HG03139 (cell line): Measurements from ENCODE around the gene KRTAP12-4.
"Not testable (repeated sequence)": the region's sequence is repeated elsewhere in the genome, so short reads cannot be mapped to it uniquely, and the experiment has no call there.

Source experiments
- ATAC-seq: cut with Tn5 transposase; IDR thresholded peaks from one replicate; pipeline ENCODE4 v1.9.1; 2021; ENCODE audit not compliant: unreplicated experiment

The KRTAP12-4 gene, protein sequence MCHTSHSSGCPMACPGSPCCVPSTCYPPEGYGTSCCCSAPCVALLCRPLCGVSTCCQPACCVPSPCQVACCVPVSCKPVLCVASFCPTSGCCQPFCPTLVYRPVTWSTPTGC

DNA sequence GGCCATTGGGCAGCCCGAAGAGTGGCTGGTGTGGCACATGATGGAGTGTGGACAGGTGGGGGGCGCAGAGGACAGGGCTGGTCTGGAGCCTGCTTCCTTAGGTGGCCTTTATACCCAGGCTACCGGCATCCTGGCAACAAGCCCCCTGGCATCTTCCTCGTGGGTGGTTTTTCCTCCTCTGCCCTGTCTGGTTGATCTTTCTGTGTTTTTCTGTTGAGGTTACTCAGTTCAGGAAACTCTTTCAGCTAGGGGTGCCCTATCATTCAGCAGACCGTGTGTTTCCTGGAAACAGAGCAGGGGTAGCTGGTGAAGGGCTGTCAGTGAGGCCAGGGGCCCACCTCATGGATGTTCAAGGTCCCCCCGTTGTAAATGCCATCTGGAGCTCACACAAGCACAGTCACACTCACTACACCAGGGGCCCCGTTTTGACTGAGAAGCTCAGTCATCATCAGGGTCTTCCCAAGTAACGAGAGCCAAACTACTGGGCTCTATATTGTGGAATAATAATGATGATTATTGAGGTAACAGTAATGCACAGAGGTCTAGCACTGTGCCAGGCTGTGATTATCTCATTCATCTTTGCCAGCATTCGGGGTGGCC lies at the start of gene KRTAP12-4:
Gene KRTAP12-4, minus strand, starts transcription at position 84 of the 600 bp plus-strand sequence. Its CDS starts 45 bp downstream, at position 39.
- no peak for ATAC-seq

DNA sequence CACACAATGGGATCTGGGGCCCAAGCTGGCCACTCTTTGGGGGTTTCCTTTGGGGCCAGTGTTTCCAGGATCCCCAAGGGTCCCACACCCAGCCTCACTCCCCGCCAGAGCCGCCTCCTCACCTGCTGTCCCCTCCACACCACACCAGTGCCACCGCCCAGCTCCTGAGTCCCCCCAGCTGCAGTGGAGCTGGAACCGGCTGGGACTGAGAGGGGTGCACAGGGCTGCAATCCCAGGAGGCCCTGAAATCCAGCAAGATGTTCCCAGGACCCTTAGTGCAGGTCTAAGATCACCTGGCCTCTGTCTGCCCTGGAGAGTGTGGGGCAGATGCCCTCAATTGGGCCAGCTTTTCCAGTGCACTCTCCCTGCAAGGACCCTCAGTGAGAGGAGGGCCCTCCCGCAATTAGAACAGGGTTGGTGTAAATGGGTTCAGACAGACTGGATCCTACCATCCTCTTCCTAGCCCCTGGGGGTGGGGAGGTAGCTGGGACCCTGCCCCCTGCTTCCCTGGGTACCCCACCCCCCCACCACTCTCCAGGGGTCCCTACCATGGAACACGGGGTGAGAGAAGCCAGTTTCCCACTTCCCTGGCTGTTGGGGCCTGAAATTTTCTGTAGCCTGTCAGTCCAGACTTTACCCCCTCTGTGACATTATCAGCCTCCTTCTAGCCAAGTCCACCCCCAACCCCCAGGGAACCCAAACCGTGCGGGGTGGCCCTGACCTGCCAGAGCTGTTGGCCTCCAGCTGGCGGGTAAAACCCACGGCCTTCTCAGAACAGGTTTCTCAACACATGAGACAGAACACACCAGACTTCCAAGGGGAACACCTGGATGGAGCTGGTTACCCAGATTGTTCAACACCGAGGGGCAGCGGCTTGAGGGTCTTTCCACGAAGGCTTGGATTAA lies 49.5 kb upstream of the KRTAP12-4 start:
- ATAC-seq = no peak

DNA sequence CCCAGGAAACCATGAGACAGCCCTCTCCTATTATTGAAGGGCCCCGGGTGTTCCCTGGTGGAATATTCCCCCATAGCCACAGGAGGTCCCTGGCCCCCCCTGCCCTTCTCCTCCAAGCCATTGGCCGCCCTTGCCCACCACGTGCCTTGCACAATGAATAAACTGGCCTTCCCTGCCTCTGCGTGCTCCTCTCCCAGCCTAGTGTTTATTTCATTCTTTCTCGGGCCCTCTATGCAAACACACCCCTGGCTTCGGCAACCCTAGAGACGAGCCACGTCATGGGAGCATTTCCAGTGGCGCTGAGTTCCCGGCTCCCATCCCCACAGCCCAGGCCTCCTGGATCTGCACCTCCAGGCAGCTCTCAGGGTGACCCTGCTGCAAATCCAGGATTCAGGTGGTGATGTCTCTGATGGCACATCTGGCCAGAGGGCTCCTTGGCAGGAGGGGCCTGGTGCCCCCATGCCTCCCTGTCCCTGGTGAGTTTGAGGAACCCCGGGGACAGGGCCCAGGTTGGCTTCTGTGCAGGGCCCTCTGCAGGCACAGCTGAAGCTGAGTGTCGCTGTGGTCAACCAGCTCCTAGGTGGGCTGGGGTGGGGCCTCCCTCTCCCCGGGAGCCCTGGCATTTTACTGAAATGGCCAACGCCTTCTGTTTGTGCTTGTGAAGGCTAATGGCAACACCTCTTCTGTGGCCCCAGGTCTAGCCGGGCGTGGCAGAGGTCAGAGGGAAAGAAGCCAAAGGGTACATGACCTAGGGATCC lies 48.7 kb upstream of the KRTAP12-4 start:
- ATAC-seq = no peak

DNA sequence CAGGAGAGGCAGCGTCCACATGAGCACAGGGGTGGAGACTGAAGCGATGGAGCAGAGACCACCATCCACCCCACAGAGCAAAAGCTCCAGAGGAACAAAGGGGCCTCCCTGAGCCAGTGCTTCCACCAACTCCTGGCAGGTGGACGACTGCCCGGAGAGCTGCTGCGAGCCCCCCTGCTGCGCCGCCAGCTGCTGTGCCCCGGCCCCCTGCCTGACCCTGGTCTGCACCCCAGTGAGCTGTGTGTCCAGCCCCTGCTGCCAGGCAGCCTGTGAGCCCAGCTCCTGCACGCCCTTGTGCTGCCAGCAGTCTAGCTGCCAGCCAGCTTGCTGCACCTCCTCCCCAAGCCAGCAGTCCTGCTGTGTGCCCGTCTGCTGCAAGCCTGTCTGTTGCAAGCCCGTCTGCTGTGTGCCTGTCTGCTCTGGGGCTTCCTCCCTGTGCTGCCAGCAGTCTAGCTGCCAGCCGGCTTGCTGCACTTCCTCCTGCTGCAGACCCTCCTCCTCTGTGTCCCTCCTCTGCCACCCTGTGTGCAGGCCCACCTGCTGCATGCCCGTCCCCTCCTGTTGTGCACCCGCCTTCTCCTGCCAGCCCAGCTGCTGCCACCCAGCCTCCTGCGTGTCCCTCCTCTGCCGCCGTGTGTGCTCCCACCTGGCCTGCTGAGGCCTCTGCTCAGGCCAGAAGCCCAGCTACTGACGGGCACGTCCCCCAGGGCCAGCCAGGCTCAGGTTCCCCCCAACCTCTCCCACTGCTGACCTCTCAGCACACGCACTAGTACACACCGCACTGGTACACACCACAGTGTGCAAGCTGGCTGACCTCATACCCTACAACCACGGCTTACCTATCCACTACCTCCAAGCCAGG lies 47.9 kb upstream of the KRTAP12-4 start:
- no peak for ATAC-seq

DNA sequence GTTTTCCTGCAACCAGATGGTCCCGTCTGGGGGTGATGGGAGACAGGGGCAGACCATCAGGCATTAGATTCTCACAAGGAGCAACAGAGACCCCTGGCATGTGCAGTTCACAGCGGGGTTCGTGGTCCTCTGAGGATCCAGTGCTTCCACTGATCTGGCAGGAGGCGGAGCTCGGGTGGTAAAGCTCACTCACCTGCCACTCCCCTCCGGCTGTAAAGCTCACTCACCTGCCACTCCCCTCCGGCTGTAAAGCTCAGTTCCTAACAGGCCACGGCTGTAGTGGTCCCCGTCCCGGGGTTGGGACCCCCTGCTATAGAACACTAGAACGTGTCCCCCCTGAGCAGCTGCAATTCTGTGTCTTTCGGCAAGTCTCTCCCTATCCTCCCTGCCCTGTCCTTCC lies 47.1 kb upstream of the KRTAP12-4 start:
- no peak for ATAC-seq

DNA sequence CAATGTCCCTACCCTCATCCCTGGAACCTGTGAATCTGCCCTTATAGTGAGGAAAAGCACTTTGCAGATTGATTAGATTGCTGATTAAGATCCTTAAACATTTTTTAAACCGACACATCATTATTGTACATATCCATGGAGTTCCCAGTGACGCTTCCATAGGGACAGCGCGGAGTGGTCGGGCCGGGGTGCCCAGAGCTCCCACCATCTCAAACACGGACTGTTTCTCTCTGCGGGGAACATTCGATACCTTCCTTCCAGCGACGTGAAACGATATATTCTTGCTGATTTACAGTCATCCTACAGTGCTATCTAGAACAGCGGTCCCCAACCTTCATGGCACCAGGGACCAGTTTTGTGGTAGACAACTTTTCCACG lies 46.6 kb upstream of the KRTAP12-4 start:
- no peak for ATAC-seq

DNA sequence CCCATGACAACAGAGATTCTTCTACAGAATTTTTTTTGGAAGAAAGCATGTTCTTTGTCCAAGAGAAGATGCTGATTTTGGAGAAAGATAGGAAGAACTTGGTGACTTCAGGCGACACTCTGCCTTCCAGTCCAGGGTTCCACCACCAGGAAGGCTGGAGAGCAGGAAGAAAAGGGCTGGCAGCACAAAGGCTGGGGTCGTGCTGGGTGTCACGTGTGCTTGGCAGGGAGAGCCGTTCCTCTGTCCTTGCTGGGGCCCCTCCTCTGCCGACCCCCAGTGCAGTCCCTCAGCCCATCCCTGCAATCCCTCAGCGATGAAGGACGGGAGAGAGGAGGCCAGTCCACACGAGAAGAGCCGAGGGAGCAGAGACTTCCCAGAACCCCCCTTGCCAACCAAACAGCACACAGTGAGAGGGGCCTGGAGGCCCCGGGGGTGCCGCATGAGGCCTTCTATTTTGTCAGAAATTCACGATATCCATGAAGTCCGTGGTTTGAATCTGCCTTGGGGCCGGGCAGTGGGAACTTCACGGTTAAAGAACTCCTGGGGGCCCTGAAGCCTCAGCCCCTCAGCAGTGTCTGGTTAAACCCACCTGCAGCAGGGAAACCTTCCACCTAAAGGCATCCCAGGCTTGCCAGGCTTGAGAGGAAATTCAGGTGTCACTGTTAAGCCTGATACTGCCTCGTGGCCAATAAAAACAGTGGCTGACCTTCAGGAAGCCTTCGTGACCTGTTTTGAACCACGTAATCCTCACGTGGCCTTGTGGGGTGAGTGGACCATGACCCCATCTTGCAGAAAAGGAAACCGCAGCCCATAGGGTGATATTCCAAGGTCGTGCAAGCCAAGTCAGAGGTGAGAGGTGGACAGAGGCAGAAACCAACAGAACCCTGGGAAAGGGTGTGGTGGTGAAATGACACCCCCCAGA lies 45.9 kb upstream of the KRTAP12-4 start:
- no peak for ATAC-seq

DNA sequence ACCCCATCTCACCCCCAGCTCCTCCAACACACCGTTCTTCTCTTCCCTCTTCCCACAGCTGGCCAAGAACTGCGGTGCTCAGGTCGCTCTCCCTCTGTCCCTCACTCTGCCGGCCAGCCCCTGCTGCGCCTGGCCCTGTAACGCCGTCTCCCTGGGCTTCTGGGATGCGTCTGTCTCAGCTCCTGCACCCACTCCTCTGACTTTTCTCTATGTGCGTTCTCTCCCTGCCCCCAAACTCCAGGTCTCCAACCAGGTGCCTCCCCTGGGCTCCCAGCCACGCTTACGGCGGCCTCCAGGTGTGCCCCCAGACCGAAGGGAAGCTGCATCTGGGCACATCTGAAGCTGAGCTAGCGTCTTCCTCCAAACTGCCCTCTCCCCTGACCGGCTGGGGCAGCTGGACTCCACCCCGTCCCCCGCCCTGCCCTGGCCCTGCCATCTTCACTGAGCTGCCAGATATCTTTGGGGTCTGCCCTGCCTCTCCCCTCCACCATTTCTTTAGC lies 45.1 kb upstream of the KRTAP12-4 start:
- ATAC-seq = no peak

DNA sequence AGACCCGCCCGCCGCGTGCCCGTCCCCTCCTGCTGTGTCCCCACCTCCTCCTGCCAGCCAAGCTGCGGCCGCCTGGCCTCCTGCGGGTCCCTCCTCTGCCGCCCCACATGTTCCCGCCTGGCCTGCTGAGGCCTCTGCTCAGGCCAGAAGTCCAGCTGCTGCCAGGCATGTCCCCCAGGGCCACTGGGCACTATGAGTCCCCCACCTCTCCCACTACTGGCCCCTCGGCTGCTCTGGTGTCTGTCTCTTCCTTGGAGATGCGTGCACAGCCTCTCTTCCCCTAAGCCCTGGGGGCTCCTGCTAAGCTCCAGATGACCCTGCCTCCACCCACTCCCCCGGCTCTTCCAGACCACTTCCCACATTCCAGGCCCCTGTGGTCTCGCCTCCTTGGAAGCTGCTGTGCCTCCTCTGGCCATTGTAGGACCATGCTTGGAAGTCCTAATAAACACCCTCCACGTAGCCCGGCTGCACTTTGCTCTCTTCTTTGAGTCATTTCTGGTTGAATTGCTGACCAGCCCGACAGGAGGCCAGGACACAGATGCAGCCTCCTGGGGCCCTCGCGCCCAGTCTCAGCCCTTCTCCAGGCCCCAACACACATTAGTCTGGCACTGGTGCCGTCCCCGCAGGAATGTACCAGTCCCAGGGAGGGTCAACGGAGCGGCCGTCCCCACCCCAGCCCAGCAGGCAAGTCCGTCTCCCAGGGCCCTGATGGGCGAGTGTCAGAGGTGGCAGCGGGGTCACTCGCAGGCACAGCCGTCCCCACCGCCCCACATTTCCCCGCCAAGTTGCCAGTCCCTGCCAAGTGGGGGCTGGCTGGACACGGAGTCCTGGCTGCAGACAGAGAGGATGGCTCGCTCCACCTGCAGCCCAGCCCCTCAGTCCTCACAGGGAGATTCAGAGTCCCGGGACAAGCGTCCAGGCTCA lies 43.6 kb upstream of the KRTAP12-4 start:
- no peak for ATAC-seq

DNA sequence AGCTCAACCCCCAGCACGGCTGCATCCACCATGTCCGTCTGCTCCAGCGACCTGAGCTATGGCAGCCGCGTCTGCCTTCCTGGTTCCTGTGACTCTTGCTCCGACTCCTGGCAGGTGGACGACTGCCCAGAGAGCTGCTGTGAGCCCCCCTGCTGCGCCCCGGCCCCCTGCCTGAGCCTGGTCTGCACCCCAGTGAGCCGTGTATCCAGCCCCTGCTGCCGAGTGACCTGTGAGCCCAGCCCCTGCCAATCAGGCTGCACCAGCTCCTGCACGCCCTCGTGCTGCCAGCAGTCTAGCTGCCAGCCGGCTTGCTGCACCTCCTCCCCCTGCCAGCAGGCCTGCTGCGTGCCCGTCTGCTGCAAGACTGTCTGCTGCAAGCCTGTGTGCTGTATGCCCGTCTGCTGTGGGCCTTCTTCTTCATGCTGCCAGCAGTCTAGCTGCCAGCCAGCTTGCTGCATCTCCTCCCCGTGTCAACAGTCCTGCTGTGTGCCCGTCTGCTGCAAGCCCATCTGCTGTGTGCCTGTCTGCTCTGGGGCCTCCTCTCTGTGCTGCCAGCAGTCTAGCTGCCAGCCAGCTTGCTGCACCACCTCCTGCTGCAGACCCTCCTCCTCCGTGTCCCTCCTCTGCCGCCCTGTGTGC lies 42.8 kb upstream of the KRTAP12-4 start, which contains the start of gene KRTAP10-12:
Gene KRTAP10-12, plus strand, starts transcription at position 1 of the 639 bp plus-strand sequence. Its CDS starts 30 bp downstream, at position 31.
- ATAC-seq = not testable (repeated sequence)

DNA sequence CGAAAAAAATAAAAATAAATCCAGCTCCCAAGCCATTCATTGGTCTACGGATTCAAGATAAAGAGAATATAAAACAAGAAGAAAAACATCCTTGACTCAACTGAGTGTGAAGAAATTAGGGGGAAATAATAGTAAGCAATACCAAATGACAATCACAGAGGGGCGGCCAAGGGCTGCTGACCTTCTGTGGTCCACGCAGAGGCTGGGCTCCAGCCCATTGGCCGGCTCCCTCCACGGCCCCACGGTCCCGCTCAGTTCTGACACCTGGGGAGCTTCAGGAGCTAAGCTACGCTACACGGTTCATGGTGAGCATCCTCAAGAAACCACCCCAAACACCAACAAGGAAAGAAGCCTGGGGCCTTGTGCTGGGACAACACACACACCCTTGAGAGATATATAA lies 42.1 kb upstream of the KRTAP12-4 start:
- ATAC-seq = no peak

DNA sequence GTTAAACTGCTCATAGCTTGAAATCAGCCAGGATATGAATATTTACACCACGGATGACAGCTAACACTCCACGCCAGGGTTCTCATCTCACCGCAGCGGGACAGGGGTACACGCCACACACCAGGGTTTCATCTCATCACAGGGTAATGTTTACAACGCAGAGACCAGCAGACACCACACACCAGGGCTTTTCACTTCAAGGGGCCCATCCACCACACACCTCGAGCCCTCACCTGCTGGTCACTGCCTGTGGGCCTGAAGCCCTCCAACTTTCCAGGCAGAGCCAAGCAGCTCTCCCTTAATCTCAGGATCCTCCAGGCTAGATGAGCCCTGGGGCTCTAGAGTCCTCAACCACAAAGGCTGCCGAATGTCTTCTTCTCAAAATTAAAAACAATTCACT lies 41.2 kb upstream of the KRTAP12-4 start:
- no peak for ATAC-seq

DNA sequence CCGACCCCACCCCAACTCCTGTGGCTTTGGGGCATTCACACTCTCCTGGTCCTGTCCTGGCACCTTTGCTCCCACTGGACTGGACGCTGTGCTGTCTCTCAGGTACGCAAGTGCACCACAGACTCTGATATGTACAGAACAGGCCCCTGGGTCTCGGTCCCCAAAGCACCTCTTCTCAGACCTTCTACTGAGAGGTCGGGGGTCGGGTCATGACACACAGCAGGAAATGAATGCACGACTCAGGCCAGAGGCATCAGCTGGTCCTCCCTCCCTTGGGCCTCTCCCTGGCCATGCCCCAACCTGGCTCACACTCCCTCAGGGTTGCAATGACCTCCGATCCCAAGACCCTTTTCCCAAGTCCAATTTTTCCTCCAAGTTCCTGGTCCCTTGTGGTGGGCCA lies 40.7 kb upstream of the KRTAP12-4 start:
- ATAC-seq = no peak

DNA sequence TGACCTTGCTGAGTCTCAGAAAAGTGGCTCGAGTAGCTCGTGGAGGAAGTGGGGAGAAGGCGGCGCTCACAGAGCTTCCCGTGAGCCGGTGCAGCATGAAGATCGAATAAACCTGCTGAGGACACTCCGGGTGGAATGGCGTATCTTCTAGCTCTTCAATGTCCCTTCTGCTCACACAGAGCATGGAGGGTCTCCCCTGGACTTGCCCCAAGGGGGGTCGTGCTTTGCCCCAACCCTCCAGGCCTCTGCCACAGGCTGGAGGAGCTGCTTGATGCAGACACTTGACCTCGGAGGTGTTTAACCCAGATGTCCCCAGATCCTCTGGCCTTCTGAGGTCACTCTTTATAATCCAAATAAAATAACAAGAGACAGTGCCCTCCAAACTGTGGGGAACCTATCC lies 40.3 kb upstream of the KRTAP12-4 start:
- no peak for ATAC-seq

DNA sequence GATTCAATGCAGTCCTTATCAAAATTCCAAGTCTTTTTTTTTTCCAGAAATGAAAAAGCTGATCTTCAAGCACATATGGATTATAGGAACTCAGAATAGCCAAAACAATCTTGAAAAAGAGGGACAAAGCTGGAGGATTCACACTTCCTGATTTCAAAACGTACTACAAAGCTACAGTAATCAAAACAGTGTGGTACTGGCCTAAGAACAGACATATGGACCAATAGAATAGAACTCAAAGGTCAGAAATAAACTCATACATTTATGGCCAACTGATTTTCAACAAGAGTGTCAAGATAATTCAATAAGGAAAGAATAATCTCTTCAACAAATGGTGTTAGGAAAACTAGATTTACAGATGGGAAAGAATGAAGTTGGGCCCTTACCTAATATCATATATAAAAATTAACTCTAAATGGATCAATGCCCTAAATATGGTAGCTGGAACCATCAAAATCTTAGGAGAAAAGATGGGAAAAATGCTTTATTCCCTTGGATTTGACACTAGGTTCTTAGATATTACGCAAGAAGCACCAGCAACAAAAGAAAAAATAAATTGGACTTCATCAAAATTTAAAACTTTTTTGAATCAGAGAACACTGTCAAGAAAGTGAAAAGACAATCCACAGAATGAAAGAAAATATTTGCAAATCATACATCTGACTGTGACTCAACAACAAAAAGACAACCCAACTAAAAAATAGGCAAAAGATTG lies 38.5 kb upstream of the KRTAP12-4 start:
- ATAC-seq = no peak

DNA sequence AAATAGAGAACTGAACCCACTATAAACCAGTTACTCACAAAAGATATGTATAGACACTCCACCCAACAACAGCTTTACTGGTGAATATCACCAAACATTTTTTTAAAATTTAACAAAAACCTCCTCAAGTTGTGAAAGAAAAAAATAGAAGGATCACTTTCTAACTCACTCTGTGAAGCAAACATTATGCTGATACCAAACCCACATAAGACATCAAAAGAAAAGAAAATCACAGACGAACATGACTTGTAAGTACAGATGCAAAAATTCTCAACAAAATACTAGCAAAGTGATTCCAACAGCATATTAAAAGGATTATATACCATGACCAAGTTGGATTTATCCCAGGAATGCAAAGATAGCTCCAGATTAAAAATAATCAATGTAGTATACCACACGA lies 37.2 kb upstream of the KRTAP12-4 start:
- no peak for ATAC-seq

DNA sequence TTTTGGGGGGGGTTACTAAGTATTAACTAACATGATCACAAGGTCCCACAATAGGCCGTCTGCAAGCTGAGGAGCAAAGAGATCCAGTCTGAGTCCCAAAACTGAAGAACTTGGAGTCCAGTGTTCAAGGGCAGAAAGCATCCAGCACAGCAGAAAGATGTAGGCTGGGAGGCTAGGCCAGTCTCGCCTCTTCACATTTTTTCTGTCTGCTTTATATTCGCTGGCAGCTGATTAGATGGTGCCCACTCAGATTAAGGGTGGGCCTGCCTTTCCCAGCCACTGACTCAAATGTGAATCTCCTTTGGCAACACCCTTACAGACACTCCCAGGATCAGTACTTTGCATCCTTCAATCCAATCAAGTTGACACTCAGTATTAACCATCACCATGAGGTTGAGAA lies 35.3 kb upstream of the KRTAP12-4 start:
- not testable (repeated sequence) for ATAC-seq
